Measurements from ENCODE around the gene TMEM247. TPM values are rescaled to one million over a fixed set of nuclear protein-coding genes. Genes with fewer than 3 reads are reported as not detected.
A peak's percentile ranks its signal among the peaks of the same experiment; 100 is the strongest.
"Not testable (repeated sequence)": the region's sequence is repeated elsewhere in the genome, so short reads cannot be mapped to it uniquely, and the experiment has no call there.

Gene TMEM247
- total RNA-seq, 4 donors from 2014 or later = not detected

DNA sequence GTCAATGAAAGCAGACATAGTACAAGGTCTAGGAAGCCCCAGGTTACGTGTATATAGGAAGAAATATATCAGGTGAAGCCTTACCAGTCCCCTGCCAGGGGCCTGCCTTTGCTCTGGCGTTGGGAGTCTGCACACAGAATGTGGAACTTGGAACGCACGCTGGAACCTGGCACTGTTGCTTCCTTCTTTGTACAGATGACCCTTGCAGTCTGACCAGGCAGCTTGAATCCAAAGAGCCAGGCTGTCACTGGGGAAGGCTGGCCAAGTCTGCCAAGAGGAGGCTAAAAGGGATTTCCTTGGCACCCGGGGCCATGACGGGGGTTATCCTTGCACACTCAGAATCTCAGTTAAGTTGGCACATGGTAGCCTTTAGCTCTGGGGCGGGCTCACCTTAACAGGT is 39.5 kb downstream of the TMEM247 start:
- intact Hi-C loops (cut with DNase I; ENCODE audit: low total_unique reads) = no loop called here
- TF ChIP-seq, protein P1, sequence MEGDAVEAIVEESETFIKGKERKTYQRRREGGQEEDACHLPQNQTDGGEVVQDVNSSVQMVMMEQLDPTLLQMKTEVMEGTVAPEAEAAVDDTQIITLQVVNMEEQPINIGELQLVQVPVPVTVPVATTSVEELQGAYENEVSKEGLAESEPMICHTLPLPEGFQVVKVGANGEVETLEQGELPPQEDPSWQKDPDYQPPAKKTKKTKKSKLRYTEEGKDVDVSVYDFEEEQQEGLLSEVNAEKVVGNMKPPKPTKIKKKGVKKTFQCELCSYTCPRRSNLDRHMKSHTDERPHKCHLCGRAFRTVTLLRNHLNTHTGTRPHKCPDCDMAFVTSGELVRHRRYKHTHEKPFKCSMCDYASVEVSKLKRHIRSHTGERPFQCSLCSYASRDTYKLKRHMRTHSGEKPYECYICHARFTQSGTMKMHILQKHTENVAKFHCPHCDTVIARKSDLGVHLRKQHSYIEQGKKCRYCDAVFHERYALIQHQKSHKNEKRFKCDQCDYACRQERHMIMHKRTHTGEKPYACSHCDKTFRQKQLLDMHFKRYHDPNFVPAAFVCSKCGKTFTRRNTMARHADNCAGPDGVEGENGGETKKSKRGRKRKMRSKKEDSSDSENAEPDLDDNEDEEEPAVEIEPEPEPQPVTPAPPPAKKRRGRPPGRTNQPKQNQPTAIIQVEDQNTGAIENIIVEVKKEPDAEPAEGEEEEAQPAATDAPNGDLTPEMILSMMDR (IDR thresholded peaks at IDR 0.05) = no peak
- TF ChIP-seq POLR2A (IDR thresholded peaks at IDR 0.05) = no peak
- WGBS, 2 donors = 59 to 71% methylated on average over 5 to 7 of the region's 7 CpGs

DNA sequence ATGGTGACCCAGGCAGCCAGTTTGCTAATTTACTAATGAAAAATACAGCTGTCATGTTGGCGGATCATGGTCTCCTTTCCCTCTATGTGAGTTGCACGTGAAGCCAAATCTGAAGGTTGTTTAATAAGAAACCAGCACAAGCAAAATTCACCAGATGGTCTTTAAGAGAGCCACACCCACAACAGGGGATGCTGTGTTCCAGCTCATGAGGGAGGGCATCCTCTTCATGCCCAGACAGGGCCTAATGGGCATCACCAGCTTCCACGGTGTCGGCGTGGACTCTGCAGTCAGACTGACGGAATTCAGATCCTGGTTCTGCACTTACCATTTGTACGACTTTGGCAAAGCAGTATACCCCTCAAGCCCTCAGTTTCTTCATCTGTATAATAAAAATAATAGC is 39.9 kb downstream of the TMEM247 start:
- intact Hi-C loops (cut with DNase I; ENCODE audit: low total_unique reads) = no loop called here
- H3K4me3 ChIP-seq (ENCODE audit: low read depth, poor library complexity, severe bottlenecking) = no peak overlapping the region
- WGBS, 2 donors = 66 to 76% methylated on average over 7 of the region's 7 CpGs
- TF ChIP-seq, protein P1 (IDR thresholded peaks at IDR 0.05) = no peak
- no peak for TF ChIP-seq POLR2A (IDR thresholded peaks at IDR 0.05)
- no peak for DNase-seq (ENCODE audit: low spot score in 2 of 2)

More for the DNA sequence above, 39.5 kb downstream of the TMEM247 start:
- DNase-seq (ENCODE audit: low spot score in 2 of 2) = no peak
- H3K4me3 ChIP-seq (ENCODE audit: low read depth, poor library complexity, severe bottlenecking) = no peak overlapping the region

DNA sequence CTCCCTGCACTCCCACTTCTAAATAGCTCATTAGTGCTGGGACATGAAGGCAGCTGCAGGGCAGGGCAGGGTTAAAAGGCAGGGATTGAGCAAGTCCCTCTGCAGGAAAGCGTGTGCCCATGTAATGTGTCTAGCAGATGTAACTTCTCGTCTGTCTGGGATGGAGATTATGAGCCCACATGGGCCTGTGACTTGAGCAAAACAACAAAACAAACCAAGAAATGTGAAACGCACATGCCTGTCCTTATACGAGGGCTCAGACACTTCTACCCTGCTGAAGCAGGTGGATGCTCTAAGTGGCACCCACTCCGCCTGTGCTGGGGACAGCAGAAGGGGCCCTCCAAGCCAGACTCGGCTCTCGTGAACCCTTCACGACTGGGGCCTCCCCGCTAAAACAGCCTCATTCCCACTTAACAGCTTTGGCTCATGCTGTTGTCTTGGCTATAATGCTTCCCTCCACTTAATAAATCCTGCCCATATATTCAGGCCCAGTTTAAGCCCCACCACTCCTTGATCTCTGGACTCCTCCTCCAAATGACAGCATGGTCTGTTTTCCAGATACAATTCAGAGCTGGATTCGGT is 40.9 kb downstream of the TMEM247 start:
- DNase-seq (ENCODE audit: low spot score in 2 of 2) = no peak
- no peak for TF ChIP-seq POLR2A (IDR thresholded peaks at IDR 0.05)
- 67% methylated on average over 10 of the region's 10 CpGs for WGBS, 2 donors
- no peak overlapping the region for H3K4me3 ChIP-seq (ENCODE audit: low read depth, poor library complexity, severe bottlenecking)
- intact Hi-C loops (cut with DNase I; ENCODE audit: low total_unique reads) = no loop called here

DNA sequence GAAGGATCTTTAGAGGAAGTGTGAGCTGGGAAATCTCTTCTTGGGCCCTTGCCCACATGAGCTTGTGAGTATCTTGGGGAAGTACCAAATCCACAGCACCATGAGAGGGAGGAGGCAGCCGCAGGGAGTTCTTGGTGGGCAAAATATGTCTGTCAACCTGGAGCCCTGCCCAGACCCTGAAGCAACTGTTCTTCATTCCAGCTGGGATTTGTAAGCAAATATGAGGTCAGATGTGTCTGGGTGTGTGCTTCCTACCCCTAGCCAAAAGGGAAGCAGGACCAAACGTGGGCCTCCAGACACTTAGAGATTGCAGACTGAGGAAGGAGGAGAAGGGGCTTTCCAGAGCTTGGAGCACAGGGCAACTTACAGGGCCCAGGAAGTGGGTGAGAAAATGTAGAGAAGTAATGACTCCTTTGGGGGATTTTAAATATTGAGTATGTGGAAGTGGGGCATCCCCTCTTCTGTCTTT is 41.9 kb downstream of the TMEM247 start:
- intact Hi-C loops (cut with DNase I; ENCODE audit: low total_unique reads) = no loop called here
- DNase-seq (ENCODE audit: low spot score in 2 of 2) = peak; percentile 87 to 96
- no peak overlapping the region for H3K4me3 ChIP-seq (ENCODE audit: low read depth, poor library complexity, severe bottlenecking)
- WGBS, 2 donors = 4 to 8% methylated on average over 2 of the region's 2 CpGs
- no peak for TF ChIP-seq POLR2A (IDR thresholded peaks at IDR 0.05)
- TF ChIP-seq, protein P1 (IDR thresholded peaks at IDR 0.05) = no peak

DNA sequence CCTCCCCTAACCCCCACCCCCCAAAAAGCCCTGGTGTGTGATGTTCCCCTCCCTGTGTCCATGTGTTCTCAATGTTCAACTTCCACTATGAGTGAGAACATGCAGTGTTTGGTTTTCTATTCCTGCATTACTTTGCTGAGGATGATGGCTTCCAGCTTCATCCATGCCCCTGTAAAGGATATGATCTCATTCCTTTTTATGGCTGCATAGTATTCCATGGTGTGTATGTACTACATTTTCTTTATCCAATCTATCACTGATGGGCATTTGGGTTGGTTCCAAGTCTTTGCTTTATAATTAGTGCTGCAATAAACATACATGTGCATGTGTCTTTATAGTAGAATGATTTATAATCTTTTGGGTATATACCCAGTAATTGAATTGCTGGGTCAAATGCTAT is 43.0 kb downstream of the TMEM247 start:
- H3K4me3 ChIP-seq (ENCODE audit: low read depth, poor library complexity, severe bottlenecking); DNase-seq (ENCODE audit: low spot score in 2 of 2); intact Hi-C loops (cut with DNase I; ENCODE audit: low total_unique reads): not testable (repeated sequence)

DNA sequence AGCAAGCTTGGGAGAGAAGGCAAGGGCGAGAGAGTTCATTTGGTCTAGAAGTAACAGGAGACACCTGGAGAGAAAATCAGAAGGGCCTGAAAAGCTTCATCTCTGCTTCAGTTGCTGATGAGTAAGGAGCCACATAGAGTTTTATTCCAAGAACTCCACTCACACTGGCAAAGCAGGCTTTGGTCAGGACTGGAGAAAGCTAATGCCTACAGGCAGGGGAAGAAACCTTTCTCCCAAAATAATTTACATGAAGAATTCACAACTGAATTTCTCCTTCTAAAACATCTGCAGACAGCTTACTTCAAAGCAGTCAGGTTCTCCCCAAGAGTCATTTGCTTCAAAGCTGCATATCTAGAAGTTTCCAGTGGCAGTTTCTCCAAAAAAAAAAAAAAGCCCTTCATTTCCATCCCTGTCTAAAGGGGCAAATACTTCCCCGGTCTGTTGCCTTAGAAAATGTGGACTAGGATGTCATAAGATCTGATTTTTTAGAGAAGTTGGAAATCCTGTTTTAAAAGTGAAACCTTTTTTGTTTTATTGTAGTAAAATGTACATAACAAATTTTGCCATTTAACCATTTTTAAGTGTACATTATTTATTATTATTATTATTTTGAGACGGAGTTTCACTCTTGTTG is 46.3 kb downstream of the TMEM247 start:
- DNase-seq (ENCODE audit: low spot score in 2 of 2) = no peak
- intact Hi-C loops (cut with DNase I; ENCODE audit: low total_unique reads) = no loop called here
- 87 to 88% methylated on average over 3 of the region's 3 CpGs for WGBS, 2 donors
- H3K4me3 ChIP-seq (ENCODE audit: low read depth, poor library complexity, severe bottlenecking) = no peak overlapping the region
- TF ChIP-seq, protein P1 (IDR thresholded peaks at IDR 0.05) = no peak
- no peak for TF ChIP-seq POLR2A (IDR thresholded peaks at IDR 0.05)

DNA sequence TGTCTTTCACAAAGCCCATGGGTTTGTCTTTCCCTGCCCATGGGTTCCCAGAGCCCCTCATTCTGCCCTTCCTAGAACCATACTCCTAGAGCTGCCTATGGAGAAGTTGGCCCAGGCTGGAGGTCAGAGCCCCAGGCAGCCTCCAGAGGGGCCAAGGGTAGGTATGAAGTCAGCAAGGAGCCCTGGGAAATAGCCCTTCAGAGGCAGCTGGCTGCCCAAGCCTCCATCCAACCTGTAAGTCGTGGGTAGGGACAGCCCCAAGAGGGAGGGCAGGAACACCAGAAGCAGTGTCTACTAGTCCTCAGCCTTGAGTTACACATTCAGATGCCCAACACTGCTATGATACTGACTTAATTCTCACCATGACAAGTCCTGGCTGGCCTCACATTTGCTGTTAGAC is 49.5 kb downstream of the TMEM247 start:
- H3K4me3 ChIP-seq (ENCODE audit: low read depth, poor library complexity, severe bottlenecking) = no peak overlapping the region
- 83 to 88% methylated on average over 1 of the region's 1 CpG for WGBS, 2 donors
- no peak for TF ChIP-seq POLR2A (IDR thresholded peaks at IDR 0.05)
- TF ChIP-seq, protein P1 (IDR thresholded peaks at IDR 0.05) = no peak
- intact Hi-C loops (cut with DNase I; ENCODE audit: low total_unique reads) = no loop called here
- no peak for DNase-seq (ENCODE audit: low spot score in 2 of 2)
